Endodermal cell (in vitro differentiated cells): Measurements from ENCODE around the gene SGPP1. TPM values are rescaled to one million over a fixed set of nuclear protein-coding genes. Genes with fewer than 3 reads are reported as not detected.

Experiments used
- DNase-seq: peaks from one replicate; pipeline ENCODE4 v3.0.0-alpha.2; 2017
- H3K27ac ChIP-seq: 2 replicates; pipeline ENCODE4 v1.5.1; 2013; ENCODE audit warnings: mild to moderate bottlenecking, low read depth, low read length, moderate library complexity
- H3K27me3 ChIP-seq: 2 replicates; pipeline ENCODE4 v1.6.1; 2013; ENCODE audit warnings: mild to moderate bottlenecking, low read length, moderate library complexity; ENCODE audit not compliant: insufficient read depth, control insufficient read depth, poor library complexity, severe bottlenecking
- H3K36me3 ChIP-seq: 2 replicates; pipeline ENCODE4 v1.7.0; 2013; ENCODE audit warnings: mild to moderate bottlenecking, low read length, moderate library complexity; ENCODE audit not compliant: control insufficient read depth, insufficient read depth
- H3K4me1 ChIP-seq: one replicate; pipeline ENCODE4 v1.7.0; 2013; ENCODE audit warnings: low read length; ENCODE audit not compliant: control insufficient read depth, insufficient read depth
- H3K4me3 ChIP-seq: 2 replicates; pipeline ENCODE4 v1.5.1; 2013; ENCODE audit warnings: mild to moderate bottlenecking, low read length, moderate library complexity
- H3K9ac ChIP-seq: 2 replicates; pipeline ENCODE4 v1.6.1; 2013; ENCODE audit warnings: mild to moderate bottlenecking, low read length, moderate library complexity; ENCODE audit not compliant: poor library complexity, severe bottlenecking; ENCODE audit errors: extremely low read depth
- H3K9me3 ChIP-seq: 2 replicates; pipeline ENCODE4 v1.6.1; 2013; ENCODE audit warnings: mild to moderate bottlenecking, low read length, moderate library complexity; ENCODE audit not compliant: control insufficient read depth
- H3K27ac Mint-ChIP-seq: 2 replicates; pipeline ENCODE4 v1.8.0; 2020; ENCODE audit warnings: mixed read lengths
- H3K27me3 Mint-ChIP-seq: 2 replicates; pipeline ENCODE4 v1.8.0; 2021; ENCODE audit warnings: mild to moderate bottlenecking, mixed read lengths; ENCODE audit not compliant: insufficient read depth
- H3K36me3 Mint-ChIP-seq: 2 replicates; pipeline ENCODE4 v1.8.0; 2020; ENCODE audit warnings: low read depth, mixed read lengths
- H3K4me1 Mint-ChIP-seq: 2 replicates; pipeline ENCODE4 v1.8.0; 2020; ENCODE audit warnings: mixed read lengths
- H3K4me3 Mint-ChIP-seq: 2 replicates; pipeline ENCODE4 v1.8.0; 2020; ENCODE audit warnings: mild to moderate bottlenecking, moderate library complexity, mixed read lengths
- H3K9me3 Mint-ChIP-seq: 2 replicates; pipeline ENCODE4 v1.8.0; 2020; ENCODE audit warnings: mild to moderate bottlenecking, mixed read lengths
- CTCF ChIP-seq: fragments of 200-600 bp; sonication (generic); conservative IDR thresholded peaks from 2 replicates; pipeline ENCODE4 v1.5.0; 2021; ENCODE audit warnings: antibody characterized with exemption, mild to moderate bottlenecking
- WGBS, 2 experiments: methylation state at CpG; one replicate each; pipeline versions ENCODE4 v1.1.5 to v1.1.7; 2013; ENCODE audit warnings: missing lambda C conversion rate in 2 of 2, mixed read lengths in 1 of 2; ENCODE audit not compliant: insufficient coverage in 1 of 2, insufficient read length in 1 of 2; 5-methylcytosine and 5-hydroxymethylcytosine counted together
- total RNA-seq, 2 donors: library from RNA; stranded (reverse); fragmentation: NEBNext Ultra II Directional in 1 of 2; extraction: Animal tissue kit (Norgen Biotek cat#: 25700) in 1 of 2; gene quantifications; 2 replicates in 1 of 2; 3 replicates in 1 of 2; pipeline ENCODE4 v1.2.1, GENCODE V29; 2021

Gene SGPP1
- total RNA-seq, 2 donors from 2014 or later = 15.5 to 18.4 TPM

- Mint-ChIP-seq H3K36me3 (no peaks in the 10 kb centered on the region), H3K27ac (no peak overlapping the region), H3K4me3 (no peak overlapping the region), H3K27me3 (no peaks in the 10 kb centered on the region), H3K4me1 (peaks cover 12% of the 10 kb centered on the region), H3K9me3 (no peaks in the 10 kb centered on the region)
- TF ChIP-seq CTCF = no peak
- Histone ChIP-seq H3K9ac (no peak overlapping the region), H3K9me3 (no peaks in the 10 kb centered on the region), H3K27ac (no peak overlapping the region), H3K4me3 (no peak overlapping the region), H3K36me3 (no peaks in the 10 kb centered on the region), H3K27me3 (no peaks in the 10 kb centered on the region), H3K4me1 (no peaks in the 10 kb centered on the region)
- DNase-seq = no peak
- 79 to 96% methylated on average over 3 of the region's 3 CpGs for WGBS, 2 experiments
Measured at GRCh38 chr14:63671987-63672386, 55.9 kb downstream of the SGPP1 start.

- no peak for TF ChIP-seq CTCF
- Mint-ChIP-seq H3K36me3 (no peaks in the 10 kb centered on the region), H3K9me3 (no peaks in the 10 kb centered on the region), H3K27me3 (no peaks in the 10 kb centered on the region), H3K4me1 (peaks cover 10% of the 10 kb centered on the region), H3K4me3 (no peak overlapping the region), H3K27ac (no peak overlapping the region)
- H3K9me3 ChIP-seq = no peaks in the 10 kb centered on the region
- no peak overlapping the region for H3K9ac ChIP-seq
- H3K4me1 ChIP-seq = no peaks in the 10 kb centered on the region
- no peak for DNase-seq
- no peak overlapping the region for H3K4me3 ChIP-seq
- no peaks in the 10 kb centered on the region for H3K36me3 ChIP-seq
- no peak overlapping the region for H3K27ac ChIP-seq
- H3K27me3 ChIP-seq = no peaks in the 10 kb centered on the region
Measured at GRCh38 chr14:63670692-63671091, 57.2 kb downstream of the SGPP1 start.

GRCh38 chr14:63666335-63666734 is 61.5 kb downstream of the SGPP1 start:
- no peak overlapping the region for H3K9ac ChIP-seq
- H3K27me3 ChIP-seq = no peaks in the 10 kb centered on the region
- no peak for TF ChIP-seq CTCF
- H3K36me3 ChIP-seq = no peaks in the 10 kb centered on the region
- H3K4me3 Mint-ChIP-seq = no peak overlapping the region
- H3K4me3 ChIP-seq = no peak overlapping the region
- DNase-seq = no peak
- H3K27ac Mint-ChIP-seq = no peak overlapping the region
- no peaks in the 10 kb centered on the region for H3K4me1 ChIP-seq
- 86% methylated on average over 1 of the region's 1 CpG; no CpG with 5 or more reads in 1 of the 2 experiments for WGBS, 2 experiments
- no peaks in the 10 kb centered on the region for H3K9me3 ChIP-seq
- no peak overlapping the region for H3K27ac ChIP-seq
- no peaks in the 10 kb centered on the region for H3K27me3 Mint-ChIP-seq
- peaks cover 5% of the 10 kb centered on the region for H3K9me3 Mint-ChIP-seq
- H3K36me3 Mint-ChIP-seq = no peaks in the 10 kb centered on the region
- no peaks in the 10 kb centered on the region for H3K4me1 Mint-ChIP-seq
